ENCODE data around the gene ZBTB20. TPM values are rescaled to one million over a fixed set of nuclear protein-coding genes. Genes with fewer than 3 reads are reported as not detected.

ZBTB20 gene
- polyA plus RNA-seq, 3 donors = 1.3 to 3.2 (median 2.0) TPM

- H3K4me1 ChIP-seq (ENCODE audit: control insufficient read depth in 1 of 2, insufficient read depth in 2 of 2, low read length in 2 of 2) = no peaks in the 10 kb centered on the region
- Mint-ChIP-seq H3K36me3 (no peaks in the 10 kb centered on the region), H3K9me3 (peaks cover 0 to 3% (median 0%) of the 10 kb centered on the region in 7 donors), H3K27me3 (ENCODE audit: low read depth in 3 of 3) (peaks cover 0 to 3% (median 0%) of the 10 kb centered on the region in 3 donors), H3K4me1 (no peaks in the 10 kb centered on the region), H3K4me3 (no peak overlapping the region), H3K27ac (no peak overlapping the region)
- no peaks in the 10 kb centered on the region for H3K27me3 ChIP-seq (ENCODE audit: control insufficient read depth in 2 of 2, insufficient read depth in 2 of 2, low read length in 2 of 2)
- no peak overlapping the region for H3K4me2 ChIP-seq (replicated peaks; ENCODE audit: extremely low read depth, low read length, poor library complexity, severe bottlenecking)
- intact Hi-C loops (cut with micrococcal nuclease) = no loop called here
- H3K4me3 ChIP-seq (replicated peaks in 1 of 3; ENCODE audit: low read depth in 2 of 3, low read length in 3 of 3) = no peak overlapping the region
- TF ChIP-seq CTCF (IDR thresholded peaks at IDR 0.05) = no peak
- H4K20me1 ChIP-seq (ENCODE audit: insufficient read depth, low read length) = no peaks in the 10 kb centered on the region
- DNase-seq = no peak
- no peak overlapping the region for H2AFZ ChIP-seq (ENCODE audit: insufficient read depth, low read depth, low read length, poor library complexity, severe bottlenecking)
- H3K36me3 ChIP-seq (replicated peaks in 1 of 2; ENCODE audit: control insufficient read depth in 1 of 2, insufficient read depth in 2 of 2, low read length in 2 of 2) = no peaks in the 10 kb centered on the region
- no peaks in the 10 kb centered on the region for H3K9me3 ChIP-seq (replicated peaks in 1 of 2; ENCODE audit: control insufficient read depth in 1 of 2, insufficient read depth in 1 of 2, low read length in 2 of 2)
- no peak overlapping the region for H3K27ac ChIP-seq (ENCODE audit: low read depth in 1 of 2, low read length in 2 of 2)
- H3K9ac ChIP-seq (ENCODE audit: insufficient read depth, low read length, poor library complexity, severe bottlenecking) = no peak overlapping the region
- no peaks in the 10 kb centered on the region for H3K79me2 ChIP-seq (ENCODE audit: insufficient read depth, low read length)
- WGBS (ENCODE audit: insufficient coverage) = 91% methylated on average over 3 of the region's 6 CpGs
Measured at GRCh38 chr3:114584734-114585371, 562.2 kb downstream of the ZBTB20 start.

DNA sequence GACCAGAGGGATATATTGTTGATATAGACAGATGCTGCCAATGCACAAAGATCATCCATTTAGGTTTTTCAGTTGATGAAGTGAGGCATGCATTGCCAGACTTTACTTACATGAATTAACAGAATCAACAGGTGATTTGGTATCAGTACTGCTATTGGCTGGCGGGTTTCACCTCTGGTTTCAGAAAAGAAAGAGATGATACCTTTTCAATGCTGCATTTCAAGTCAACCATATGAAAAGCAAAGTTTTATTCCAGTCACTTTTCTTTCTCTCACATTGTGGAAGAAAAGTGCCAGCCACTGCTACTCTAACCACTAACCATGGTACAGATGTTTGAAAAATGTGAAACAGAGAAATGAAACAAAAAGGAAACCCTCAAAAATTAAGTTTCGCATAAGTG is 564.2 kb downstream of the ZBTB20 start:
- no peak for DNase-seq
- Histone ChIP-seq H3K9me3 (replicated peaks in 1 of 2; ENCODE audit: control insufficient read depth in 1 of 2, insufficient read depth in 1 of 2, low read length in 2 of 2) (no peaks in the 10 kb centered on the region), H4K20me1 (ENCODE audit: insufficient read depth, low read length) (no peaks in the 10 kb centered on the region), H2AFZ (ENCODE audit: insufficient read depth, low read depth, low read length, poor library complexity, severe bottlenecking) (no peak overlapping the region), H3K27me3 (ENCODE audit: control insufficient read depth in 2 of 2, insufficient read depth in 2 of 2, low read length in 2 of 2) (no peaks in the 10 kb centered on the region), H3K79me2 (ENCODE audit: insufficient read depth, low read length) (no peaks in the 10 kb centered on the region), H3K9ac (ENCODE audit: insufficient read depth, low read length, poor library complexity, severe bottlenecking) (no peak overlapping the region), H3K36me3 (replicated peaks in 1 of 2; ENCODE audit: control insufficient read depth in 1 of 2, insufficient read depth in 2 of 2, low read length in 2 of 2) (no peaks in the 10 kb centered on the region), H3K4me1 (ENCODE audit: control insufficient read depth in 1 of 2, insufficient read depth in 2 of 2, low read length in 2 of 2) (no peaks in the 10 kb centered on the region), H3K4me3 (replicated peaks in 1 of 3; ENCODE audit: low read depth in 2 of 3, low read length in 3 of 3) (no peak overlapping the region), H3K4me2 (replicated peaks; ENCODE audit: extremely low read depth, low read length, poor library complexity, severe bottlenecking) (no peak overlapping the region), H3K27ac (ENCODE audit: low read depth in 1 of 2, low read length in 2 of 2) (no peak overlapping the region)
- no peak overlapping the region for H3K4me3 Mint-ChIP-seq
- WGBS (ENCODE audit: insufficient coverage) = no CpG with 5 or more reads among the region's 2 CpGs
- intact Hi-C loops (cut with micrococcal nuclease) = no loop called here
- TF ChIP-seq CTCF (IDR thresholded peaks at IDR 0.05) = no peak
- no peaks in the 10 kb centered on the region for H3K36me3 Mint-ChIP-seq
- H3K27ac Mint-ChIP-seq = no peak overlapping the region
- no peaks in the 10 kb centered on the region for H3K4me1 Mint-ChIP-seq
- no peaks in the 10 kb centered on the region for H3K9me3 Mint-ChIP-seq
- H3K27me3 Mint-ChIP-seq (ENCODE audit: low read depth in 3 of 3) = peaks cover 0 to 2% (median 0%) of the 10 kb centered on the region in 3 donors

Data from CD14-positive monocyte (primary cell).